GM18951 (cell line): ENCODE results near the gene HELB.

Experiments used
- POLR2A ChIP-seq: IDR thresholded peaks from 4 replicates; pipeline ENCODE4 v1.6.1; 2011; ENCODE audit warnings: mild to moderate bottlenecking; ENCODE audit not compliant: insufficient read length, insufficient read depth; ENCODE audit errors: extremely low read depth
- in situ Hi-C: fragments of 300-500 bp; cut with MboI; formaldehyde crosslinking; loops from one replicate; pipeline ENCODE4 v1.12.0; 2022; ENCODE audit warnings: low sequenced_read_pairs, mixed read lengths, inconsistent platforms; ENCODE audit not compliant: unreplicated experiment

HELB gene

DNA sequence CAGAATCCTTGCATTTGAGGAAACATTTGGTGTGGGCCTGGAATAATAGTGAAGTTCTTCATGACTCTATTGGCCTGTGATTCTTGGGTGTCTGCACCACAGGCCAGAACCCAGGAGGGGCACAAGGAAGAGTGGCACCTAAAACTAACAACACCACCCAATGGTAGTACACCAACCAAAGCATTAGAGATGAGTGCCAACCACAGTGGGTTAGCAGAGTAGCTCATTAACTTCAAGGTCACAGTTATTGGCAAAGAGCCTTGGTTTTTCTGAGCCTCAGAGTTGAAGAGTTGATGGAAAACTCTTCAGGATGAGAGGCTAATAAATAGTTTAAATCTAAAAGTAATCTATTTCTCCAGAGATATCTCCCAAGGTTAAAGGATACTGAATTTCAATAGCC lies 57.0 kb downstream of the HELB start:
- in situ Hi-C loops = no loop called here
- TF ChIP-seq POLR2A = no peak

- no peak for TF ChIP-seq POLR2A
- in situ Hi-C loops = no loop called here
These were observed 59.4 kb downstream of the HELB start for GRCh38 chr12:66361703-66362102.

- in situ Hi-C loops = no loop called here
- TF ChIP-seq POLR2A = no peak
These were observed 63.6 kb downstream of the HELB start for GRCh38 chr12:66365718-66366490.

DNA sequence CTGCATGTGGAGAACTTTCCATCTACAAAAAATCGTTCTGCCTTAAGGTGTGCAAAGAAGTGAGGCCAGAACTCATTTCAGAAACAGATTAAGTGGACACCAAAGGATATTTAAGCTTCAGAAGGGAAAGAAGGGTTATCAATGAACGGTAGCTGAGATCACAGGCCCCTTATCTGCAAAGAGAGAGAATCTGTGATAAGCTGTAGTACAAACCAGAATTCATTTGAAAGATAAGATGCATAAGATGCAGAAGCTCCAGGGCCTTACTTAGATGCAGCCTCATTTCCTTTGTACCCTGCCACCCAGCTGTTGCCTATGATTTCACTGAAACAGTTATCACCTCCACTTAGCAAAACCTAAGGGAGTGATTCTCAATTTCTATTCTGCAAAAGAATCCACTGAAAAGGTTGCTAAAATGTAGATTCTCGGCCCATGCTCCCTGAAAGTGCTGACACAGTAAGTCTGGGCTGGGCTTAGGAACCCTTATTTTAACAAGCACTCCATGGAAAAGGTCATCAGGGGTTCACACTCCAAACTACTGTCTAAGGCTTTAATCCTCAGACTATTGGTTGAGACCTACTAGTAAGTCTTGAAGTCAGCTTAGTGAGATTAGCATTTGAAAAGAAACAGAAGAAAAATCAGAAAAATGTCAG lies 64.8 kb downstream of the HELB start:
- in situ Hi-C loops = no loop called here
- no peak for TF ChIP-seq POLR2A

- in situ Hi-C loops = no loop called here
- no peak for TF ChIP-seq POLR2A
These were observed 69.7 kb downstream of the HELB start for GRCh38 chr12:66371982-66372381.

- TF ChIP-seq POLR2A = no peak
These were observed 73.3 kb downstream of the HELB start for GRCh38 chr12:66375560-66375959.

DNA sequence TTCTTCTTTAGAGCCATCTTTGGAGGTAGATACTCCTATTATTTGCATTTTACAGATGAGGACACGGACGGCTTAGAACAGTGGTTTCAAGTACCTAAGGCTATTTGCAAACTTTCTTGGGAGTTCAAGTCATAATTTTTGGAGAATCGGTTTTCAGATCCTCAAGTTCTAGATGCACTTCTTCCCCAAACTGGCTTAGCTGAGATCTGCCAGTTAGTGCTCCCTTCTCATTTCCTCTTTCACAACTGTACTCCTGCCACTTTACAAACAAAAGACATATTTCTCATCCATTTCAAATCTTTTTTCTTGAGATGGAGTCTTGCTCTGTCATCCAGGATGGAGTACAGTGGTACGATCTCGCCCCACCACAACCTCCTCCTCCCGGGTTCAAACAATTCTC lies 77.3 kb downstream of the HELB start:
- in situ Hi-C loops = no loop called here
- TF ChIP-seq POLR2A = no peak

More at GRCh38 chr12:66375560-66375959, 73.3 kb downstream of the HELB start:
- in situ Hi-C loops = no loop called here

- in situ Hi-C loops = no loop called here
- no peak for TF ChIP-seq POLR2A
These were observed 78.7 kb downstream of the HELB start for GRCh38 chr12:66380769-66381535.

DNA sequence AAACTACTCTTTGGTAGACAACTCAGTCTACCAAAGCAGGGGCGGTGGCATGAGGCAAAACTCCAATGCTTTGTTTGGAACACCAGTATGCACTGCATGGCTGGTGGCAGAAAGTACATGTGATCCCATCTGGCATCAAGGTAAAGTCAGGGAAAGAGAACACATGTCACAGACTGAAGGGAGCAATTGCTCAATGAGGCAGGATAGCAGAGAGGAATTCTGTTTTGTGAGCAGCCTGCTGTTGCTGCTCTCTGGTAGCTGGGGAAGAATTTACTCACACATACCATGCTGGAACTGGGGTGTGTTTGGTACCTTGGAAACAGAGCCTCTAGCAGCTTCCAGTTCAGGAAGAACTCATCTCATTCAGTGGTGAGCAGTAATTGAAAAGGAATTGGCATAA lies 84.8 kb downstream of the HELB start:
- no peak for TF ChIP-seq POLR2A
- in situ Hi-C loops = no loop called here
